ENCODE data around the gene LRSAM1. TPM values are rescaled to one million over a fixed set of nuclear protein-coding genes. Genes with fewer than 3 reads are reported as not detected.

The LRSAM1 gene
- total RNA-seq, 1 donor from 2014 or later, result 6.7 TPM

DNA sequence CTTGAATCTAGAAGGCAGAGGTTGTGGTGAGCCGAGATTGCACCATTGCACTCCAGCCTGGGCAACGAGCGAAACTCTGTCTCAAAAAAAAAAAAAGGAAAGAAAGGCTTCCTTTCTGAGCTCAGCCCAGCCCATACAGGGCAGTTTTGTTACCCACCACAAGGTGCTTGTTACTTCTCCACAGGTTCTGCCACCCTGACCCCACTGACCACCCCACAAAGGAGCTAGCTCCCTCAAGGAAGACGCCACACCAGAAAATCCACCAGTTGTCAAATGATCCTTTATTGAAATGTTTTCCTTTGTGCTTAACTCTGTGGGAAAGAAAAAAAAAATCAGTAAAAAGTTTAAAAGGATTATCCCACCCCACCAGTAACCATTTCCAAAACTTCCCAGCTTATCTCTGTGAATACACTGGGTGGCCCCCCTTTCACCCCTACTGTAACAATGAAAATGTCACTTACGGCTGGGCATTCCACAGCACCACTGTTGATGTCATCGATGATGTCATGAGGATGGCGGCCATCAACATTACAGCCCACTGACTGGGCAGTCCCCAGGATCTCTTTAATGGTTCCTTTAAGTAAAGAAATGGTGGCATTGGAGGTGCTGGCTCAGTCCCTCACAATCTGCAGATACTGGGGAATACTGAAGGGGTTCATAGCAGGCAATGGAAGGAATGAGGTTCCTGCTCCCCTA is 3.7 kb upstream of the LRSAM1 start:
- Histone ChIP-seq H3K36me3 (peaks cover 17% of the 10 kb centered on the region), H3K4me1 (peaks cover 22% of the 10 kb centered on the region), H3K4me3 (no peak overlapping the region), H3K9ac (no peak overlapping the region), H3K9me3 (ENCODE audit: low read depth) (no peaks in the 10 kb centered on the region), H3K27me3 (no peaks in the 10 kb centered on the region), H3K79me2 (ENCODE audit: low read depth) (peaks cover 43% of the 10 kb centered on the region), H3F3A (ENCODE audit: low read depth) (peaks cover 72% of the 10 kb centered on the region), H2AFZ (replicated peaks) (no peak overlapping the region), H3K4me2 (no peak overlapping the region), H3K27ac (peak overlapping the region; percentile 62), H4K20me1 (ENCODE audit: low read depth) (peaks cover 41% of the 10 kb centered on the region)
- Mint-ChIP-seq H3K4me1 (peaks cover 23% of the 10 kb centered on the region), H3K27ac (no peak overlapping the region), H3K4me3 (no peak overlapping the region), H3K9me3 (peaks cover 6% of the 10 kb centered on the region), H3K36me3 (peaks cover 61% of the 10 kb centered on the region), H3K27me3 (ENCODE audit: insufficient read depth, low read depth) (peaks cover 4% of the 10 kb centered on the region)
- DNase-seq (ENCODE audit: low spot score), result no peak
- TF ChIP-seq, protein P1, sequence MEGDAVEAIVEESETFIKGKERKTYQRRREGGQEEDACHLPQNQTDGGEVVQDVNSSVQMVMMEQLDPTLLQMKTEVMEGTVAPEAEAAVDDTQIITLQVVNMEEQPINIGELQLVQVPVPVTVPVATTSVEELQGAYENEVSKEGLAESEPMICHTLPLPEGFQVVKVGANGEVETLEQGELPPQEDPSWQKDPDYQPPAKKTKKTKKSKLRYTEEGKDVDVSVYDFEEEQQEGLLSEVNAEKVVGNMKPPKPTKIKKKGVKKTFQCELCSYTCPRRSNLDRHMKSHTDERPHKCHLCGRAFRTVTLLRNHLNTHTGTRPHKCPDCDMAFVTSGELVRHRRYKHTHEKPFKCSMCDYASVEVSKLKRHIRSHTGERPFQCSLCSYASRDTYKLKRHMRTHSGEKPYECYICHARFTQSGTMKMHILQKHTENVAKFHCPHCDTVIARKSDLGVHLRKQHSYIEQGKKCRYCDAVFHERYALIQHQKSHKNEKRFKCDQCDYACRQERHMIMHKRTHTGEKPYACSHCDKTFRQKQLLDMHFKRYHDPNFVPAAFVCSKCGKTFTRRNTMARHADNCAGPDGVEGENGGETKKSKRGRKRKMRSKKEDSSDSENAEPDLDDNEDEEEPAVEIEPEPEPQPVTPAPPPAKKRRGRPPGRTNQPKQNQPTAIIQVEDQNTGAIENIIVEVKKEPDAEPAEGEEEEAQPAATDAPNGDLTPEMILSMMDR (IDR thresholded peaks at IDR 0.05), result no peak
- no peak for TF ChIP-seq EZH2phosphoT487 (IDR thresholded peaks at IDR 0.05)
- TF ChIP-seq EZH2 (IDR thresholded peaks at IDR 0.05), result no peak

DNA sequence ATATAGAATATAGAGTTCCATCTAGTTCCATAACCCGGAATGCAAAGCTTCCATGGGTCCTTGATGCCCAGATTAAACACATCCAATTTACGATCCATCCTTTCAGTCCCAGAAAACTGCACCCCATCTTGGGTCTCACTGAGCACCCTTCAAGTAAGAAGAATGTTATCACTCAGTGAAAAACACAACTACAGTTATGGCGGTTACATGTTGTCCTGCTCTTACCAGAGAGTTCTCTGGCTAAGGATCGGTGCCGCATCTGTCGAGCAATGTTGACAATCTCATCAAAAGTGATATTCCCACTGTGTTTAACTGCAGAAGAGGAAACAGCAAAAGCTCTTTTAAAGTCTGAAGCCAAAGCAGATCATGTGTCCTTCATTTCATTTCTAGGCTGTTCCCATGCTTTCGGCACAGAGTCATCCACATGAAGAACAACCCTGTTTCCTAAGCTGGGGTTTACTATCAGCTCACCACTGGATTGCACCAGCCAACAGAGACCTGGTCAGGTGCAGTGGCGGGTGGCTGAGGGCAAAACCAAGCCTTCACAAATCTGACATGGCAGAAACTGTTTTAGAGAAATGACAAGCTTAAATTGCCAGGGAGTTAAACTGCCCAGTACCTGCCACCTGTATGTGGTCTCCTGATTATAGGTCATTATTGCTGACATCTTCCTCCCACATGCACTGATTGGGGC is 3.1 kb upstream of the LRSAM1 start:
- Mint-ChIP-seq H3K36me3 (peaks cover 58% of the 10 kb centered on the region), H3K9me3 (peaks cover 6% of the 10 kb centered on the region), H3K27ac (no peak overlapping the region), H3K27me3 (ENCODE audit: insufficient read depth, low read depth) (peaks cover 4% of the 10 kb centered on the region), H3K4me3 (peak overlapping the region; percentile 66), H3K4me1 (peaks cover 23% of the 10 kb centered on the region)
- H3K4me3 ChIP-seq, result peak overlapping the region; percentile 79
- peak overlapping the region; percentile 85 for H3K4me2 ChIP-seq
- peaks cover 17% of the 10 kb centered on the region for H3K36me3 ChIP-seq
- peaks cover 72% of the 10 kb centered on the region for H3F3A ChIP-seq (ENCODE audit: low read depth)
- peaks cover 41% of the 10 kb centered on the region for H4K20me1 ChIP-seq (ENCODE audit: low read depth)
- peaks cover 22% of the 10 kb centered on the region for H3K4me1 ChIP-seq
- DNase-seq (ENCODE audit: low spot score), result no peak
- H3K9ac ChIP-seq, result no peak overlapping the region
- H3K9me3 ChIP-seq (ENCODE audit: low read depth), result no peaks in the 10 kb centered on the region
- H3K79me2 ChIP-seq (ENCODE audit: low read depth), result peaks cover 43% of the 10 kb centered on the region
- no peak overlapping the region for H2AFZ ChIP-seq (replicated peaks)
- no peaks in the 10 kb centered on the region for H3K27me3 ChIP-seq
- TF ChIP-seq EZH2 (IDR thresholded peaks at IDR 0.05), result no peak
- TF ChIP-seq, protein P1 (IDR thresholded peaks at IDR 0.05), result no peak
- TF ChIP-seq EZH2phosphoT487 (IDR thresholded peaks at IDR 0.05), result no peak
- peak overlapping the region; percentile 41 for H3K27ac ChIP-seq

DNA sequence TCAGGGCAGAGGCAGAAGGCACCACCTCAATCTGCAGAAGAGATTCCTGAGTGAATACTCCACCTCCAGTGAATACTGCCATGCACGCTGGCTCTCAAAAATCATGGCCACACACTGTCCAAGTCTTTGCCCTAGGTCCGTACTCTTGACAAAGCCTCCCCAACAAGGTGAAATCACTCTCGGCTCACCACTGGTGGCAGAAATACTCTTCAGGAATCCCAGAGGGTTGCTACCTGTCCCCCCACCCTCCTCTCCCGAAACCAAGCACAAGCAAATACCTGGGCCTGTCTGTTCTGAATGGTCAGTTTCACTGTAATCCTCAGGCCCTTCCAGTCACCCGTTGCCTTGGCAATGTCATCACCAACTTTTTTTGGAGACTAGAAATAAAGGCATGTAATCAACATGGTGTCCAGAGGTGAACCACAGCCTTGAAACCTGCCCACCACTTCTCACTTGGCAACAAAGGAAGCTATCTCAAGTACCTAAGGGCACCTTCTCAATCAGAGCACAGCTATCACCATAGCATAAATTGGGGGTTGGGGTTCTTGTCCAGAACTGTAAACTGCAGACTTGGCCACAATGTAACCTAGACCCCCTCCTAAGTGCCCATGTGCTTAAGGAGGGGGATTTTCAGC is 1.9 kb upstream of the LRSAM1 start:
- H3K27me3 Mint-ChIP-seq (ENCODE audit: insufficient read depth, low read depth), result peaks cover 4% of the 10 kb centered on the region
- Histone ChIP-seq H3K36me3 (peaks cover 17% of the 10 kb centered on the region), H2AFZ (replicated peaks) (no peak overlapping the region), H3K4me1 (peaks cover 22% of the 10 kb centered on the region), H3K9me3 (ENCODE audit: low read depth) (no peaks in the 10 kb centered on the region), H3K79me2 (ENCODE audit: low read depth) (peaks cover 43% of the 10 kb centered on the region), H3K27ac (peak overlapping the region; percentile 44), H3F3A (ENCODE audit: low read depth) (peaks cover 66% of the 10 kb centered on the region), H4K20me1 (ENCODE audit: low read depth) (peaks cover 41% of the 10 kb centered on the region), H3K4me3 (peak overlapping the region; percentile 79), H3K9ac (peak overlapping the region; percentile 97), H3K27me3 (no peaks in the 10 kb centered on the region), H3K4me2 (peak overlapping the region; percentile 85)
- DNase-seq (ENCODE audit: low spot score), result no peak
- peak overlapping the region; percentile 97 for H3K4me3 Mint-ChIP-seq
- peaks cover 51% of the 10 kb centered on the region for H3K36me3 Mint-ChIP-seq
- H3K9me3 Mint-ChIP-seq, result peaks cover under 1% of the 10 kb centered on the region
- no peak overlapping the region for H3K27ac Mint-ChIP-seq
- TF ChIP-seq EZH2phosphoT487 (IDR thresholded peaks at IDR 0.05) (no peak), EZH2 (IDR thresholded peaks at IDR 0.05) (no peak)
- TF ChIP-seq, protein P1 (IDR thresholded peaks at IDR 0.05), result no peak
- peaks cover 23% of the 10 kb centered on the region for H3K4me1 Mint-ChIP-seq
